ENCODE measurements around the gene NT5C. TPM values are rescaled to one million over a fixed set of nuclear protein-coding genes. Genes with fewer than 3 reads are reported as not detected.
A peak's percentile ranks its signal among the peaks of the same experiment; 100 is the strongest.
"Not testable (repeated sequence)": the region's sequence is repeated elsewhere in the genome, so short reads cannot be mapped to it uniquely, and the experiment has no call there.

The NT5C gene
- 24.6 TPM for total RNA-seq
- long read RNA-seq, transcript NT5C-201 (5 exons, 954 nt), result major isoform, 15 of 36 reads
- long read RNA-seq, partial matches to known transcripts, result 0 of 36 reads
- long read RNA-seq, other reads (novel, unspliced or antisense), result 12 of 36 reads

DNA sequence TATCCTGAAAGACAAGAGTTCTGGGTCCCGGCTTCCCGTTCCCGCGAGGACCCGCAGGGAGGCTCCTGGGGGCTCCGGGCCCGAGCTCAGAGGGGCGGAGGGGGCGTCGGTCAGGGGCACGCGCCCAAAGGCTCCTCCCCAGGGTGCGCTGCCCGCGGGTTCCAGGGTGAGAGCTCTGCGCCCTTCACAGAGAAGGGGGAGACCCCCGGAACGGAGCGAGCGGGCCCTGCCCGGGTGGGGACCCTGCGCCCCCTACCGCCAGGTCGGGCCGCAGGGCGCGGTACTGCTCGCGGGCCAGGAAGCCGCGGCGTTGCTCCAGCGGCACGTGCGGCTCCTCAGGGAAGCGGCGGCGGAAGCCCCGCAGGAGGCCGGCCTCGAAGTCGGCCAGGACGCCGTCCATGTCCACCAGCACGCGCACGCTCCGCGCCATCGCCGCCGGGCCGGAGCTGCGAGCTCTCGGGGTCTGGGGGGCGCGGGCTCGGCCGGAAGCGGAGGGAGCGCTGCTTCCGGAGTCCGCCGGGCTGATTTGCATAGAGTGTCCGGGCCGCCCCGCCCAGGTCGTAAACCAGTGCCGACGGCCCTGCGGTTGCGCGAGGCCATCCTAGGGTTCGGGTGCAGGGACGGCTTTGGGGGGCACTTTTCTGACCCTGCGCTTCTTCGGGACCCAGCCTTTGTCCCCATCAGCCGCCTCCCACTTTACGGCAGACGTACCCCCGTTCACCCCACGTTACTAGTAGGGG, at the start of gene NT5C:
Gene NT5C (minus strand): TSS at position 465 of the 740 bp plus-strand sequence. CDS start 35 bp downstream, at position 430.
- DNase-seq (peak; percentile 91), ATAC-seq (ENCODE audit: poor library complexity) (peak; percentile 96)
- intact Hi-C loops (cut with DNase I), result no loop called here

DNA sequence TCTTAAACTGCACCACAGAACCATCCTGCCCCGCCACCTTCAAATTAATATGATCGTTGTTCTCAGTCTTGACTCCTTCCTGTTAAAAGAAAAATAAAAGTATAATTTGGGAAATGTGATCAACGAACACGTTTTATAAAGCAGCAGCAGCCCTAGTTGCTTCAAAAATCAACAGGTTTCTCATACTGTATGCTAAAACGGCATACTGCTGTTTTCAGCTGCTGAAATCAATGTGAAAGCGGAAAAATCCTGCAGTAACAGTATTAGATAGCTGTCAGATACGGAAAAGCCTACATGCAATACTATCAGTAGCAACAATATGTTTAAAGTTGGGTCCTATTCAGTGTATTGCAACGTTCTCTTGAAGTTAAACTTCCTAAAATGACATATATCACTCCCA, 49.6 kb upstream of the NT5C start:
- ATAC-seq (ENCODE audit: poor library complexity) (no peak), DNase-seq (no peak)
- intact Hi-C loops (cut with DNase I), result no loop called here

DNA sequence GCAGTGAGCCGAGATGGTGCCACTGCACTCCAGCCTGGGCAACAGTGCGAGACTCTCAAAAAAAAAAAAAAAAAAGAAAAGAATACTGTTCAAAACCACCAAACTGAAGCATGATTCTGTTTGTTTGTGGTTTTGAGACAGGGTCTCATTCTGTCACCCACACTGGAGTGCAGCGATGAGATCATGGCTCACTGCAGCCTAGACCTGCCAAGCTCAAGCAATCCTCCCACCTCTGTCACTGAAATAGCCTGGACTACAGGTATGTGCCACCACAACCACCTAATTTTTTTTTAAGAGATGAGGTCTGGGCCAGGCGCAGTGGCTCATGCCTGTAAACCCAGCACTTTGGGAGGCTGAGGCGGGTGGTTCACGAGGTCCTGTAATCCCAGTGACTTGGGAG, 46.9 kb upstream of the NT5C start:
- ATAC-seq (ENCODE audit: poor library complexity) (no peak), DNase-seq (no peak)
- intact Hi-C loops (cut with DNase I), result no loop called here

DNA sequence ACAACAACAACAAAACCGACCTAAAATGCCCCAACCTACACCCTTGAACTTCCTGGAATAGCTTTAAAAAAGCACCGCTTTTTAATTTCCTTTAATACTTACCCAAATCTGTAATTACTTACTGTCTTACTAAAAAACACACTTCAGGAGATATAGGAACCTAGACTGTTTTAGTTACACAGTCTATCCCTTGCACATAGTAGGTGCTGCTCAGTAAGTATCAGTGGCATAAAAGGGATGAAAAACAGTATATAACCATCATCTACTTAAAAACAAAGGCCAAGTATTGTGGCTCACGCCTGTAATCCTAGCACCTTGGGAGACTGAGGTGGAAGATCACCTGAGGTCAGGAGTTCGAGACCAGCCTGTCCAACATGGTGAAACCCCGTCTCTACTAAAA, 45.1 kb upstream of the NT5C start:
- intact Hi-C loops (cut with DNase I), result no loop called here
- ATAC-seq (ENCODE audit: poor library complexity) (no peak), DNase-seq (no peak)

DNA sequence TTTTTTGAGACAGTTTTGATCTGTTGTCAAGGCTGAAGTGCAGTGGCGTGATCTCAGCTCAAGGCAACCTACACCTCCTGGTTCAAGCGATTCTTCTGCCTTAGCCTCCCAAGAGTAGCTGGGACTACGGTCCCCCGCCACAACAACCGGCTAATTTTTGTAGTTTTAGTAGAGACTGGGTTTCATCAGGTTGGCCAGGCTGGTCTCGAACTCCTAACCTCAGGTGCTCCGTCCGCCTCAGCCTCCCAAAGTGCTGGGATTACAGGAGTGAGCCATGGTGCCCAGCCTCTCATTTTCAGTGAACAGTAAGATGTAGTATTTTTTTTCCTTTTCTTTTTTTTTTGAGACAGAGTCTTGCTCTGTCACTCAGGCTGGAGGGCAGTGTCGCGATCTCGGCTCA, 43.5 kb upstream of the NT5C start:
- intact Hi-C loops (cut with DNase I), result loop anchor here (5.0 kb wide), 1 partner anchor 63 kb away; no protein-coding TSS in a partner anchor
- no peak for DNase-seq
- ATAC-seq (ENCODE audit: poor library complexity), result no peak

DNA sequence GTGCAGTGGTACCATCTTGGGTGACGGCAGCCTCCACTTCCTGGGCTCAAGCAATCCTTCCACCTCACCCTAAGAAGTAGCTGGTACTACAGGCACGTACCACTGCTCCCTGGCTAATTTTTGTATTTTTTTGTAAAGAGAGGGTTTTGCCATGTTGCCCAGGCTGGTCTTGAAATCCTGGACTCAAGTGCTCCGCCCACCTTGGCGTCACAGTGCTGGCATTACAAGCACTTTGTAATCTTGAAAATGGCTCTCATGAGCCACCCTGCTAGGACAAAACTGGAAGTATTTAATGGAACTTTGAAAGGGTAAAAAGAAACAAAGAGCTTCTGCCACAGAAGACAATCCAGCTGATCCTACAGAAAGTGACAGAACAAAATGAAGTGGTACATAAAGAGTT, 42.0 kb upstream of the NT5C start:
- intact Hi-C loops (cut with DNase I), result loop anchor here (5.0 kb wide), 1 partner anchor 61 kb away; no protein-coding TSS in a partner anchor
- DNase-seq, result no peak
- ATAC-seq (ENCODE audit: poor library complexity), result no peak

DNA sequence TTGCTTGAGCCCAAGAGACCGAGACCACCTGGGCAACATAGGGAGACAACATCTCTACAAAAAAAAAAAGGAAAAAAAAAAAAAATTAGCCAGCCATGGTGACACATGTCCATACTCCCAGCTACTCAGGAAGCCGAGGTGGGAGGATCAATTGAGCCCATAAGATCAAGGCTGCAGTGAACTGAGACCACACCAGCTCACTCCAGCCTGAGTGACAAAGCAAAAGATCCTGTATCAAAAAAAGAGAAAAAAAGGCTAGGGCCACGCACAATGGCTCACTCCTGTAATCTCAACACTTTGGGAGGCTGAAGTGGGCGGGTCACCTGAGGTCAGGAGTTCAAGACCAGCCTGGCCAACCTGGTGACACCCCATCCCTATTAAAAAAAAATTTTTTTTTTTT, 37.5 kb upstream of the NT5C start:
- intact Hi-C loops (cut with DNase I), result no loop called here
- ATAC-seq (ENCODE audit: poor library complexity), result no peak

DNA sequence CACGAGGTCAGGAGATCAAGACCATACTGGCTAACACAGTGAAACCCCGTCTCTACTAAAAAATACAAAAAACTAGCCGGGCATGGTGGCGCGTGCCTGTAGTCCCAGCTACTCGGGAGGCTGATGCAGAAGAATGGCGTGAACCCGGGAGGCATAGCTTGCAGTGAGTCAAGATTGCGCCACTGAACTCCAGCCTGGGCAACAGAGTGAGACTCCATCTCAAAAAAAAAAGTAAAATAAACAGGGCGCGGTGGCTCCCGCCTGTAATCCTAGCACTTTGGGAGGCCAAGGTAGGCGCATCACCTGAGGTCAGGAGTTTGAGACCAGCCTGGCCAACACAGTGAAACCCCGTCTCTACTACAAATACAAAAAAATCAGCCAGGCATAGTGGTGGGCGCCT, 33.1 kb upstream of the NT5C start:
- ATAC-seq (ENCODE audit: poor library complexity); intact Hi-C loops (cut with DNase I); DNase-seq: not testable (repeated sequence)

More for the DNA sequence above, 37.5 kb upstream of the NT5C start:
- DNase-seq, result peak; percentile 10

DNA sequence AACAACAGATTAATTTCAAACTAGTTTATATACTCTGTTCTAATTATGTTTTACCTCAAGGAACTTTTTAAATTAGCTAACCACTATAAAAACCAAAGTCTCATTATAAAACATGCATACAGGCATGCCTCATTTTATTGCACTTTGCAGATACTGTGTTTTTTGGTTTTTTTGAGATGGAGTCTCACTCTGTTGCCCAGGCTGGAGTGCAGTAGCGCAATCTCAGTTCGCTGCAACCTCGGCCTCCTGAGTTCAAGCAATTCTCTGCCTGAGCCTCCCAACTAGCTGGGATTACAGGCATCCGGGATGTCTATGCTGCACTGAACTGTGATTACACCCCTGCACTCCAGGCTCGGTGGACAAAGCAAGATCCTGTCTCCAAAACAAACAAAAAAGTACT, 31.5 kb upstream of the NT5C start:
- DNase-seq (no peak), ATAC-seq (ENCODE audit: poor library complexity) (no peak)
- intact Hi-C loops (cut with DNase I), result no loop called here

DNA sequence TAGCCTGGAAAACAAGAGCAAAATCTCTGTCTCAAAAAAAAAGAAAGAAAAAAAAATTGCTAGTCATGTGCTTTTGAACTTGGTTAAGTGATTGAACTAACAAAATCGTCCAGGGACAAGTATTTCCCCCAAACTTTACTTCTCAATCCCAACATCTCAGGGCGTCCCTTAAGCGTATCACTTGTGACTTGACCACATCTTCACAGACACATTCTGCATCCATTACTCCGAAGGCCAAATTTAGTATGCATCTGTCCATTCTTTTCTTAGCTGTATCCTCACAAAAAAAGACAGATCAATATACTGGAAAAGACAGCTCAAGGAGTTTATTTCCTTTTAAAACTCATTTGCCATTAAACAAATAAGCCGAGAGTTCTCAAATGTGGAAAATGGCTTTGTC, 28.7 kb upstream of the NT5C start:
- intact Hi-C loops (cut with DNase I), result no loop called here
- ATAC-seq (ENCODE audit: poor library complexity) (no peak), DNase-seq (no peak)

DNA sequence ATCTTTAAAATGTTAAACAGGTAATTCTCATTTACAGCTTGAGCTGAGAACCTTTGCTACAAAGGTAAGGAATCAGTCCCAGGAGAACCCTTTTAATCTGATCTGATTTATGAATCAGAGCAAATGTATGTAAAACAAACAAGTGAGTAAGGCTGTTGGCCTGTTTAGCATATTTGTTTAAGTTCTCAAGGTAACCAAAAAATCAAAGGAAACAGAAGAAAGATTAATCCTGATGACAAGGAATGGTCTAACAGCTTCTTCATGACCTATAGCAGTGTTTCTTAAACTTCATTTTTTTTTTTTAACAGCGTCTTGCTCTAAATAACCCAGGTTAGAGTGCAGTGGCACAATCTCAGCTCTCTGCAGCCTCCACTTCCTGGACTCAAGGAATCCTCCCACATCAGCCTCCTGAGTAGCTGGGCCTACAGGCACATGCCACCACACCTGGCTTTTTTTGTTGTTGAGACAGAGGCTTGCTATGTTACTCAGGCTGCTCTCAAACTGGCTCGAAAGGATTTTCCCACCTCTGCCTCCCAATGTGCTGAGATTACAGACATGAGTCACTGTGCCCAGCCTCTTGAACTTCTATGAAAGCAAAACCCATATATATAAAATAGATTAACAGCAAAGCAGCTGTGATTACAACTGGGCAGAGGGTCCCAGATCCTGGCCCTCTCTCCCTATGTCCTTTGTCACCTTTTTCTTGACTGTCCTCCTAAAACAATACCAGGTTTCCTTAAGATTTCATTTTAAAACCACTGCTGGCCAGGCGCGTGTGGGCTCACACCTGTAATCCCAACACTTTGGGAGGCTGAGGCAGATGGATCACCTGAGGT, 27.9 kb upstream of the NT5C start:
- ATAC-seq (ENCODE audit: poor library complexity) (no peak), DNase-seq (peak; percentile 6)
- intact Hi-C loops (cut with DNase I), result no loop called here

DNA sequence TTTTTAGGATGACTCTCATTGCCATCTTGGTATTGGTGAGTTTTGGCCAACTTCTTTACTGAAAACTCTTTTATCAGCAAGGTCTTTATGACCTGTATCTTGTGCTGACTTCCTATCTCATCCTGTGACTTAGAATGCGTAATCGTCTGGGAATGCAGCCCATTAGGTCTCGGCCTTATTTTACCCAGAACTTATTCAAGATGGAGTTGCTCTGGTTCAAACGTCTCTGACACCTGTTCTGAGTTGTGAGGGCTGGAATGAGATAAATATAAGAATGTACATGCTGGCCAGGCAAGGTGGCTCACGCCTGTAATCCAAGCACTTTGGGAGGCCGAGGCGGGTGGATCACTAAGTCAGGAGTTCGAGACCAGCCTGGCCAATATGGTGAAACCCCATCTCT, 26.9 kb upstream of the NT5C start:
- DNase-seq; ATAC-seq (ENCODE audit: poor library complexity); intact Hi-C loops (cut with DNase I): not testable (repeated sequence)

DNA sequence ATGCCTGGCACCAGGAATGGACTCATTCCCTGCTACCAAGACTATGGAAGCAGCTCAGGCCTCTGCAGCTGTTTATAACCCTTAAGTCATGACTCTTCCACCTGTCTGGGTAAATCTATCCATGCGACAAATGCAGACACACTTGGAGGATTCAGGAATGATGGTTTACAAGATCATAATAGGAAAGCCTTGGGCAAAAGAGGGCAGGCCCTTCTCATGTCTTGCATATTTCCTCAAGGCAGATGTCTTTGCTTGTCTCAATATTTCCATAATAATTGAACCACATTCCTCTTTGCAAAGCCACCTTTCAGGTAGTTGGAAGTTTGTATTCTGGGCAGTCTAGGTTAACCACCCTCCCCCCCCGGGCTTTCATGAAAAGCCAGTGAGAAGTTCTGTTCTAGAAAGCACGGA, 23.7 kb upstream of the NT5C start:
- no peak for DNase-seq
- ATAC-seq (ENCODE audit: poor library complexity), result no peak
- intact Hi-C loops (cut with DNase I), result no loop called here

DNA sequence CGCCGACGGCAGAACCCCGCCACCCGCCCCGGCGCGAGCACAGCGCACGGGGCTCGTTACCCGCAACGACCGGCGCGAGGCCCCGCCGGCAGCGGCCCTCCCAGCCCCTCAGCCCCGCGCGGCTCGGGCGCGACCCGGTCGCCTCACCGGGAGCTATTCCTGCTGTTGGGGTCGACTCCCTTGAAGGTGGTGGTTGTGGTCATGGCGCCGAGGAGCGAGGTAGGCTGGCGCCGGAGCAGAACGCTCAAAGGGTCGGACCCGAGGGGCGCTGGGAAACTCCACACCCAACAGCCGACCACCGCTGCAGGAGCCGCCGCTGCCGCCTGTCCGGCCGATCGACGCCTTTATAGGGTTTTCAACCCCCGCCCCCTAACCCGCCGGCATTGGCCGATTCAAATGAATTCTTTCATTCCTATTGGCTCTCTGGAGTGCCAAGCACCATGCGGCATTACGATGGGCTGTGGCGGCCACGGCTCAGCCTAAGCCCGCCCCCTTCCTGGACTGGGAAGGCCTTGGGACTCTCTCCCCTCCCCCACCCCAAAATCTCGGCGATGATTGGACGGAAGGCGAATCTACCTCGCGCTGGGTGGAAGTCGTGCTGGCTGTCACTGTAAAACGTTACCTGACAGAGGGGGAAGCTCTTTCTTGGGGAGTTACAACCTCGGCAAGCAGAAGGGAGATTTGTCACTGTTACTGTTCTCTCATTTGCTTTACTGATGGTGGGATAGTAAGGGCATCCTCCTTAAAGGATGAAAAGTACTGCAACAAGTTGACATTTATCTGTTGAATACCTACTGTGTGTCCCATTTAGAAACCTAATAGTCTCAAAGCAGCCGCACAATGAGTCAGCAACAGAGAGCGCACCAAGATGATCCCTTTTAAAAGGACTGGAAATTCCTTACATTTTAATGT, 22.9 kb upstream of the NT5C start, which contains the start of gene JPT1:
Gene JPT1 (minus strand): TSS at position 318 of the 912 bp plus-strand sequence. CDS start 115 bp downstream, at position 203.
- intact Hi-C loops (cut with DNase I), result no loop called here
- ATAC-seq (ENCODE audit: poor library complexity) (peak; percentile 100), DNase-seq (peak; percentile 98)

DNA sequence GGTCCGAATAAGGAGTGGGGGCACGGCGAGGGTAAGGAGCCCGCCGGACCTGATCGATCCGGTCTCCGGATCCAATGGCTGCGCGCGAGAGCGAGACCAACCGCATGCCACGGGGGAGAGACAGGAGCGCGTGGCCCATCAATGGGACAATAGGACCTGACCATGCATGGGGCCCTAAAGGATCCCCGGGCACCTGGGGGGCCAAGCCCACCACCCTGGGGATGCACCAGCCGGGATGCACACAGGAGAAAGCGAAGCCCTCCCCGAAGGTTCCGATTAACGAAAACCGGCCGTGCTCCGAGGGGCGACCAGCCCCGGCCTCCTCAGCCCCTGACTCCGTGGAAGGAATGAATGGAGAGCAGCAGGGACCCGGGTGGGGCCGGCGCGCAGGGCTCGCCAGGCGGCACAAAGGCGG, 22.2 kb upstream of the NT5C start:
- no peak for ATAC-seq (ENCODE audit: poor library complexity)
- intact Hi-C loops (cut with DNase I), result no loop called here
- DNase-seq, result no peak

DNA sequence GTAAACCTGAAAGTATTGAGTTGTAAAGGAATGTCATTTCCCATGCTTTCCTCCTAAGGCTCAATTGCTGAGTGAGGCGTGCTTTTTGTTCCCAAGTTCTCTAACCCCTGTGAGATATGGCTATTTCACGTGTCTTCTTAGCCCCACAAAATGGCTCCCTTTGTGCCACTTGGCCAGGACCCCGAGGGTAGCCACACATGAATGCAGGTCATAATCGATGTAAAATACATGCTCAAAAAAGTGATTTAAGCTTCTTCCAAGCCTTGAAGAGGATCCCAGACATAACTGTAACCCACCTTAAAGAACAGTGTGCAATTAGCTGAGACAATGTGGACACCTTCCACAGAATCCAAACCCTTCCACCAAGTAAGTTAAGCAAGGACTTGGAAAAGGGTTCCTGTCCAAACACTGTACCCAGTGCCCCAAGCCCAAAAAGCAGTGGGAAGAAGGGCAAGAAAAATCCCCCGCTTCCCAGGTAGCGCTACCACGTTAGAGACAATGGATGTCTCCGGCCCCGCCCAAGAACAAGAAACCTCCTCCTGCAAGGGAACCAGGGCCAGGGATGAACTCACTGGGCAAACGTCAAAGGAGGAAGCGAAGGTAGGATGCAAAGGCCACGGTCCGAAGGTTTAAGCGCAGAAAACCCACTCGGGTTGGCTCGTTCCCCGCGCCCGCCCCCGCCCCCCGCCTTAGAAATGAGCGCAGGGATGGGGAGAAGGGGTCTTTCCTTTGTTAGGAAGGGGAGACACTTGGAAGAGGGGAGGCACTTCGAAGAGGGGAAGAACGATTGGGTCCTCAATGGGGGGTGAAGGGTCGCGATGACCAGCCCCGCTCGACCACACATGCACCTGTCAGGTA, 21.6 kb upstream of the NT5C start:
- DNase-seq (no peak), ATAC-seq (ENCODE audit: poor library complexity) (no peak)
- intact Hi-C loops (cut with DNase I), result no loop called here

DNA sequence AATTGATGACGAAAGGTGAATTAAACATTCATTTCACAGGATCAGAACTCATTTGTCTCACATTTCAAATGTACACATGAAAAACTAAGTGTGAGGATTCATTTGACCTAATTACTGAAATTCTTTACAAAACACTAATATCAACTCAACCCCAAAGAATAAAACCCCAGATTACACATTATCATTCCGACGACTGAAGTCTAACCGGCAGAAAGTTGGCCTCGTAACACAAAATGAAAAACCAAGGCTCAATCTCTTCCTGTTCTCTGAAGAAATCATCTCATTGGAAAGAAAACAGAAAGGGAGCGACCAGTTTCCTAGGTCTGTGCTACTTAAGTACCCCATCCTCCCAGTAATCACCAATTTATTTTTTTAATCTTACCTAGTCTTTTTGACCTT, 21.0 kb upstream of the NT5C start:
- DNase-seq, result no peak
- intact Hi-C loops (cut with DNase I), result no loop called here
- ATAC-seq (ENCODE audit: poor library complexity), result no peak

DNA sequence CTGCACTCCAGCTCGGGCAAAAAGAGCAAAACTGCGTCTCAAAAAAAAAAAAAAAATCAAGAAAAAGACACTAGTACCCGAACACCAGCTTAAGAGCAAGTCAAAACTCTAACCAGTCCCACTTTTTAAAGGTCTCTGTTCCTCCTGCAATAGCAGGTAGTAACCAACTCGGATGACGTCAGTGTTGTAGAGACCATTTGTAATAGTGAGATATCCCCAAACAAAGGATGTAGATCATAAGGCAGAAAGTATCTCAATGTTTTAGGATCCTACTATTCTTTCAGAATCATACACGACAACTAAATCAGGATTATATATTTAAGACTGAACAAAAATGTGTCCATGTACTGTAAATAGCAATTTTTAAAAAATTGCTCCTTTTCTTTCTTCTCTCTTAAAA, 20.4 kb upstream of the NT5C start:
- ATAC-seq (ENCODE audit: poor library complexity) (no peak), DNase-seq (no peak)
- intact Hi-C loops (cut with DNase I), result no loop called here
